M059J (cell line): ENCODE measurements around the gene LYPD6. TPM values are rescaled to one million over a fixed set of nuclear protein-coding genes. Genes with fewer than 3 reads are reported as not detected.
A peak's percentile ranks its signal among the peaks of the same experiment; 100 is the strongest.

Source experiments
- DNase-seq: peaks from one replicate; pipeline ENCODE4 v3.0.0-alpha.2; 2012; ENCODE audit warnings: low read depth
- total RNA-seq: library from RNA; depleted of rRNA; stranded (reverse); fragments of >200 nt; shearing (Covaris generic); gene quantifications from 2 replicates; pipeline ENCODE4 v1.2.3, GENCODE V29; 2014

Gene LYPD6
- total RNA-seq, 1 experiment from 2014 or later: 11.3 TPM

- DNase-seq: no peak
Observed at GRCh38 chr2:149409506-149409905, 79.1 kb downstream of the LYPD6 start.

- peak; percentile 84 for DNase-seq
Observed at GRCh38 chr2:149410701-149411484, 80.5 kb downstream of the LYPD6 start.

GRCh38 chr2:149413487-149413886 lies 83.1 kb downstream of the LYPD6 start:
- no peak for DNase-seq

- no peak for DNase-seq
Observed at GRCh38 chr2:149415086-149415485, 84.7 kb downstream of the LYPD6 start.

- DNase-seq: no peak
Observed at GRCh38 chr2:149418065-149418464, 87.7 kb downstream of the LYPD6 start.

- DNase-seq: no peak
Observed at GRCh38 chr2:149420053-149420963, 89.9 kb downstream of the LYPD6 start.

GRCh38 chr2:149421791-149422190 lies 91.4 kb downstream of the LYPD6 start:
- DNase-seq: no peak

GRCh38 chr2:149422337-149422990 lies 92.1 kb downstream of the LYPD6 start:
- peak; percentile 42 for DNase-seq

- no peak for DNase-seq
Observed at GRCh38 chr2:149422991-149423338, 92.6 kb downstream of the LYPD6 start.

- no peak for DNase-seq
Observed at GRCh38 chr2:149423630-149424029, 93.2 kb downstream of the LYPD6 start.

GRCh38 chr2:149427387-149427786 lies 97.0 kb downstream of the LYPD6 start:
- DNase-seq: no peak

GRCh38 chr2:149428783-149429182 lies 98.4 kb downstream of the LYPD6 start:
- DNase-seq: no peak

GRCh38 chr2:149430743-149431736 lies 100.7 kb downstream of the LYPD6 start:
- peak; percentile 30 for DNase-seq

- DNase-seq: no peak
Observed at GRCh38 chr2:149438330-149438960, 108.1 kb downstream of the LYPD6 start.

- no peak for DNase-seq
Observed at GRCh38 chr2:149441255-149441654, 110.9 kb downstream of the LYPD6 start.

GRCh38 chr2:149442346-149442745 lies 112.0 kb downstream of the LYPD6 start:
- DNase-seq: no peak

- DNase-seq: no peak
Observed at GRCh38 chr2:149443150-149443549, 112.8 kb downstream of the LYPD6 start.

GRCh38 chr2:149446748-149447147 lies 116.4 kb downstream of the LYPD6 start:
- no peak for DNase-seq

GRCh38 chr2:149448315-149448714 lies 117.9 kb downstream of the LYPD6 start:
- no peak for DNase-seq

GRCh38 chr2:149449017-149449416 lies 118.6 kb downstream of the LYPD6 start:
- DNase-seq: no peak
